SK-N-SH treated with all-trans-retinoic acid at 6 μM for 48 hours (cell line): Measurements from ENCODE around the gene MACROH2A2.
A peak's percentile ranks its signal among the peaks of the same experiment; 100 is the strongest.

Source experiments
- ATAC-seq: fragments of 200-7000 bp; cut with Tn5 transposase; 3 replicates; pipeline ENCODE4 v1.9.1; 2020; ENCODE audit warnings: mild to moderate bottlenecking, moderate library complexity
- ARNTL ChIP-seq: fragments of 450-650 bp; formaldehyde crosslinking; IDR thresholded peaks from 2 replicates; pipeline ENCODE4 v1.5.0; 2020; ENCODE audit warnings: low read depth, mild to moderate bottlenecking, moderate library complexity, borderline replicate concordance
- BACH2 ChIP-seq: fragments of 250-450 bp; sonication (Bioruptor Pico); IDR thresholded peaks from 2 replicates; pipeline ENCODE4 v1.9.0; 2021; ENCODE audit warnings: mild to moderate bottlenecking, borderline replicate concordance
- CREB5 ChIP-seq: fragments of 250-450 bp; sonication (Bioruptor Pico); IDR thresholded peaks from 2 replicates; pipeline ENCODE4 v1.5.1; 2020; ENCODE audit warnings: low read depth, mild to moderate bottlenecking, moderate library complexity
- CSDC2 ChIP-seq: fragments of 250-450 bp; sonication (Bioruptor Pico); IDR thresholded peaks from 2 replicates; pipeline ENCODE4 v1.5.0; 2020; ENCODE audit warnings: mild to moderate bottlenecking, moderate library complexity
- ESRRG ChIP-seq: fragments of 250-450 bp; sonication (Bioruptor Pico); IDR thresholded peaks from 2 replicates; pipeline ENCODE4 v1.6.1; 2021; ENCODE audit warnings: mild to moderate bottlenecking
- GLIS3 ChIP-seq: fragments of 250-450 bp; sonication (Bioruptor Pico); IDR thresholded peaks from 2 replicates; pipeline ENCODE4 v1.5.0; 2020; ENCODE audit warnings: mild to moderate bottlenecking, moderate library complexity
- ISL1 ChIP-seq: fragments of 250-450 bp; sonication (Bioruptor Pico); IDR thresholded peaks from 2 replicates; pipeline ENCODE4 v2.1.2; 2022; ENCODE audit warnings: mild to moderate bottlenecking, moderate library complexity
- OSR1 ChIP-seq: fragments of 250-450 bp; sonication (Bioruptor Pico); IDR thresholded peaks from 2 replicates; pipeline ENCODE4 v1.8.0; 2022; ENCODE audit warnings: moderate library complexity, mild to moderate bottlenecking, inconsistent platforms
- PATZ1 ChIP-seq: fragments of 250-450 bp; sonication (Bioruptor Pico); IDR thresholded peaks from 2 replicates; pipeline ENCODE4 v1.8.0; 2020; ENCODE audit warnings: mild to moderate bottlenecking, moderate library complexity, borderline replicate concordance
- POU6F1 ChIP-seq: fragments of 250-450 bp; sonication (Bioruptor Pico); IDR thresholded peaks from 2 replicates; pipeline ENCODE4 v1.8.0; 2021; ENCODE audit warnings: low read depth, mild to moderate bottlenecking, moderate library complexity, borderline replicate concordance
- PPARA ChIP-seq: fragments of 250-450 bp; sonication (Bioruptor Pico); IDR thresholded peaks from 2 replicates; pipeline ENCODE4 v1.5.0; 2020; ENCODE audit warnings: mild to moderate bottlenecking, borderline replicate concordance
- RARB ChIP-seq: fragments of 250-450 bp; sonication (Bioruptor Pico); IDR thresholded peaks from 2 replicates; pipeline ENCODE4 v1.8.0; 2021; ENCODE audit warnings: mild to moderate bottlenecking, moderate library complexity
- SNAI2 ChIP-seq: fragments of 250-450 bp; sonication (Bioruptor Pico); IDR thresholded peaks from 2 replicates; pipeline ENCODE4 v1.5.0; 2020; ENCODE audit warnings: mild to moderate bottlenecking, moderate library complexity
- TCF4 ChIP-seq: fragments of 250-450 bp; sonication (Bioruptor Pico); IDR thresholded peaks from 2 replicates; pipeline ENCODE4 v1.8.0; 2021; ENCODE audit warnings: mild to moderate bottlenecking, moderate library complexity, borderline replicate concordance
- TOX ChIP-seq: fragments of 250-450 bp; sonication (Bioruptor Pico); IDR thresholded peaks from 2 replicates; pipeline ENCODE4 v1.8.0; 2021; ENCODE audit warnings: mild to moderate bottlenecking, moderate library complexity, borderline replicate concordance
- TSHZ2 ChIP-seq: fragments of 250-450 bp; sonication (Bioruptor Pico); IDR thresholded peaks from 2 replicates; pipeline ENCODE4 v1.5.0; 2020; ENCODE audit warnings: mild to moderate bottlenecking, moderate library complexity
- ZC3H10 ChIP-seq: fragments of 250-450 bp; sonication (Bioruptor Pico); IDR thresholded peaks from 2 replicates; pipeline ENCODE4 v1.5.1; 2021; ENCODE audit warnings: mild to moderate bottlenecking, moderate library complexity
- ZFP3 ChIP-seq: fragments of 250-450 bp; sonication (Bioruptor Pico); IDR thresholded peaks from 2 replicates; pipeline ENCODE4 v1.5.0; 2020; ENCODE audit warnings: mild to moderate bottlenecking, moderate library complexity
- ZNF565 ChIP-seq: fragments of 450-650 bp; formaldehyde crosslinking; conservative IDR thresholded peaks from 2 replicates; pipeline ENCODE4 v1.5.0; 2020; ENCODE audit warnings: low read depth, mild to moderate bottlenecking, moderate library complexity
- ZNF70 ChIP-seq: fragments of 450-650 bp; formaldehyde crosslinking; IDR thresholded peaks from 2 replicates; pipeline ENCODE4 v1.5.0; 2020; ENCODE audit warnings: mild to moderate bottlenecking, moderate library complexity
- ZNF8 ChIP-seq: fragments of 450-650 bp; formaldehyde crosslinking; IDR thresholded peaks from 2 replicates; pipeline ENCODE4 v1.5.0; 2020; ENCODE audit warnings: mild to moderate bottlenecking, moderate library complexity

The MACROH2A2 gene

GRCh38 chr10:70145666-70146488 lies 93.2 kb downstream of the MACROH2A2 start:
- TF ChIP-seq ISL1 (no peak), PATZ1 (CRISPR knock-in tag) (no peak), POU6F1 (no peak), ZNF565 (no peak), PPARA (no peak), ZFP3 (CRISPR knock-in tag) (no peak), TSHZ2 (CRISPR knock-in tag) (no peak), SNAI2 (CRISPR knock-in tag) (no peak), CREB5 (no peak), ZNF8 (no peak), CSDC2 (CRISPR knock-in tag) (no peak), BACH2 (CRISPR knock-in tag) (no peak)
- ATAC-seq, result peak; percentile 72

- TF ChIP-seq RARB (CRISPR knock-in tag) (peak; percentile 41; the same call in 1 of the 2 replicates), TOX (CRISPR knock-in tag) (no peak), TCF4 (CRISPR knock-in tag) (0 out of 2 replicates have a peak, but pooled peaks have one; percentile 15), ZFP3 (CRISPR knock-in tag) (peak; percentile 89), CREB5 (no peak)
- ATAC-seq, result peak; percentile 92
These were observed 94.0 kb downstream of the MACROH2A2 start, which contains the start of gene TYSND1 for GRCh38 chr10:70146489-70147258. TYSND1 (minus strand) TSS chr10:70146700; CDS start chr10:70146586, 114 bp downstream.

GRCh38 chr10:70147259-70147625 lies 94.6 kb downstream of the MACROH2A2 start:
- ATAC-seq, result no peak; the same call in 2 of the 3 replicates
- TF ChIP-seq ZFP3 (CRISPR knock-in tag) (no peak), ARNTL (CRISPR knock-in tag) (no peak), BACH2 (CRISPR knock-in tag) (no peak), ESRRG (CRISPR knock-in tag) (no peak), OSR1 (CRISPR knock-in tag) (no peak), ZNF70 (no peak), CSDC2 (CRISPR knock-in tag) (no peak), ZNF8 (no peak), GLIS3 (CRISPR knock-in tag) (no peak), ISL1 (no peak), SNAI2 (CRISPR knock-in tag) (no peak), TOX (CRISPR knock-in tag) (no peak), RARB (CRISPR knock-in tag) (no peak), TCF4 (CRISPR knock-in tag) (no peak), ZC3H10 (CRISPR knock-in tag) (no peak)
- TF ChIP-seq, all 23 proteins: peak for 0
